IPS DF 19.7 (cell line): ENCODE results near the gene AGBL2.
A peak's percentile ranks its signal among the peaks of the same experiment; 100 is the strongest.
"Not testable (repeated sequence)": the region's sequence is repeated elsewhere in the genome, so short reads cannot be mapped to it uniquely, and the experiment has no call there.

Experiments used
- DNase-seq: peaks from one replicate; pipeline ENCODE4 v3.0.0-alpha.2; 2013; ENCODE audit warnings: low read depth, low spot score

AGBL2 gene

GRCh38 chr11:47715082-47715669 is at the start of gene AGBL2:
Gene AGBL2 (minus strand): TSS chr11:47715369. CDS start chr11:47714650, 719 bp downstream.
- peak; percentile 17 for DNase-seq

GRCh38 chr11:47759291-47759690 is 44.1 kb upstream of the AGBL2 start:
- DNase-seq, result not testable (repeated sequence)

- no peak for DNase-seq
Observed at GRCh38 chr11:47756208-47756607, 41.0 kb upstream of the AGBL2 start.

GRCh38 chr11:47750725-47751124 is 35.6 kb upstream of the AGBL2 start:
- no peak for DNase-seq

- not testable (repeated sequence) for DNase-seq
Observed at GRCh38 chr11:47742494-47742893, 27.3 kb upstream of the AGBL2 start.

GRCh38 chr11:47737817-47738216 is 22.6 kb upstream of the AGBL2 start:
- DNase-seq, result not testable (repeated sequence)

- DNase-seq, result no peak
Observed at GRCh38 chr11:47732271-47732670, 17.1 kb upstream of the AGBL2 start.

GRCh38 chr11:47731475-47731874 is 16.3 kb upstream of the AGBL2 start:
- DNase-seq, result no peak

- DNase-seq, result no peak
Observed at GRCh38 chr11:47726878-47727514, 11.8 kb upstream of the AGBL2 start.

GRCh38 chr11:47726118-47726442 is 10.9 kb upstream of the AGBL2 start:
- DNase-seq, result no peak

- DNase-seq, result no peak
Observed at GRCh38 chr11:47725442-47726117, 10.4 kb upstream of the AGBL2 start.

GRCh38 chr11:47724041-47724729 is 9.0 kb upstream of the AGBL2 start:
- no peak for DNase-seq

- DNase-seq, result no peak
Observed at GRCh38 chr11:47723041-47723440, 7.9 kb upstream of the AGBL2 start.

- no peak for DNase-seq
Observed at GRCh38 chr11:47720651-47721050, 5.5 kb upstream of the AGBL2 start.

- no peak for DNase-seq
Observed at GRCh38 chr11:47716692-47717091, 1.5 kb upstream of the AGBL2 start.

GRCh38 chr11:47714554-47715081 is 551 bp downstream of the AGBL2 start:
- DNase-seq, result no peak

GRCh38 chr11:47711816-47712215 is 3.4 kb downstream of the AGBL2 start:
- DNase-seq, result no peak

GRCh38 chr11:47711225-47711624 is 3.9 kb downstream of the AGBL2 start:
- no peak for DNase-seq

- DNase-seq, result not testable (repeated sequence)
Observed at GRCh38 chr11:47707275-47707786, 7.8 kb downstream of the AGBL2 start.

- DNase-seq, result no peak
Observed at GRCh38 chr11:47705721-47706120, 9.4 kb downstream of the AGBL2 start.

- DNase-seq, result no peak
Observed at GRCh38 chr11:47691979-47692378, 23.2 kb downstream of the AGBL2 start.

GRCh38 chr11:47689480-47689879 is 25.7 kb downstream of the AGBL2 start:
- DNase-seq, result no peak
